ES-I3 (cell line): Measurements from ENCODE around the gene ARHGEF10L.

Experiments used
- H3K36me3 ChIP-seq: 2 replicates; pipeline ENCODE4 v1.6.1; 2013; ENCODE audit warnings: mild to moderate bottlenecking, low read length, control low read depth, moderate library complexity; ENCODE audit not compliant: insufficient read depth
- H3K4me1 ChIP-seq: 2 replicates; pipeline ENCODE4 v1.6.1; 2013; ENCODE audit warnings: mild to moderate bottlenecking, control low read depth, low read length; ENCODE audit not compliant: insufficient read depth
- H3K9ac ChIP-seq: 2 replicates; pipeline ENCODE4 v1.6.1; 2013; ENCODE audit warnings: low read depth, mild to moderate bottlenecking, low read length, moderate library complexity
- H3K9me3 ChIP-seq: 2 replicates; pipeline ENCODE4 v1.6.1; 2013; ENCODE audit warnings: mild to moderate bottlenecking, low read length, moderate library complexity; ENCODE audit not compliant: control insufficient read depth, insufficient read depth

Gene ARHGEF10L

DNA sequence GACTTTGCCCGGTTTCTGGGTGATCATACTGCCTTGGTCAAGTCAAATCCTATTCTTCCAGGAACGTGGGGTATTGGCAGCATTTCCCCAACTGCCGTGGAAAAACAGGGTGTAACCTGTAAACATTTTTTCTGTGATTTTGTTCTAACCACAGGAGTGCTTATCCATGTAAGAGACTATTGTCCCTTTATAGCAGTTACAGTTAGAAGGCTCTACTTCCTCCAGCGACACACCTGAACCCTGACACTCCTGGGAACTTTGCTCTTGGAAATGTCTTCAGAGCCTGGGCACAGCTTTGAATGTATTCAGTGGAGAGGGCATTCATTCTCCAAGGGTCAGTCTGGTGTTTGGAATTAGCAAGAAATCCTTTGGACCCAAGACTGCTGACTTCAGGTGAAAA is 26.4 kb upstream of the ARHGEF10L start:
- Histone ChIP-seq H3K9me3 (no peaks in the 10 kb centered on the region), H3K4me1 (peaks cover 7% of the 10 kb centered on the region; the same call in 1 of the 2 replicates), H3K36me3 (no peaks in the 10 kb centered on the region), H3K9ac (no peak overlapping the region)

DNA sequence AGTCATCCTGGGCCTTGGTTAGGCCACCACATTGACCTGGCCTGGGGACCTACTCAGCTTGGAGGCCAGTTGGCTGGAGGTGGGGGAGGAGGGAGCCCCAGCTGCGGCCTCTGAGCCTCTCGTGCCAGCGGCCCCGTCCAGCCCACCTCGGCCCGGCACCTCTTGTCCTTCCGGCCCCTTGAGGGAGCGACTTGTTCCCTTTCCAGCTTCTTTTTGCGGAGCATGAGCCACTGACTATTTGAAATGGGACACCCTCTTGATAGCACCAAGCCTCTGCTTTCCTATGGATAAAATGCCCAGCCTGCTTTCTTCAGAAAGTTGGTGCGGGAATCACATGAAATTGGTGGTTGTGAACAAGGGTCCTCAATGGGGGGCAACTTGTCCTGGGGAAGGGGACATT is 24.7 kb upstream of the ARHGEF10L start:
- no peak overlapping the region for H3K9ac ChIP-seq
- H3K9me3 ChIP-seq: no peaks in the 10 kb centered on the region
- H3K4me1 ChIP-seq: peaks cover 7% of the 10 kb centered on the region; the same call in 1 of the 2 replicates
- H3K36me3 ChIP-seq: no peaks in the 10 kb centered on the region

DNA sequence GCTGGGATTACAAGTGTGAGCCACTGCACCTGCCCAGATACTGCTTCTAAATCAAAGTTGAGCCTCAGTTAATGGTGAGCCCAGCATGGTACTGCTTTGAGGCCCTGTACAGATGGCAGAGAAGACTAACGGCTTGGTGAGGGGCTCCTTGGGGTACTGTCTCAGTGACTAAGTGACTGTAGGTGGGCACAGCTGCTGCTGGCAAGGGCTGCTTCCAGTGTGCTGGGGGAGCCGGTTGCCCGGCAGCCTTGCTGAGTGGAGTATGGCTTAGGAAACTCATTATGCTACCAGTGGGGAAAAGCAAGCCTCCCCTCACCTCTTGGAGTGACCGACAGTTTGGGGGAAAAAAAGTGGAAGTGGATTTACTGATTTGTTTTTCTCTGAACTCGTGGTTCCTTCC is 23.6 kb upstream of the ARHGEF10L start:
- H3K36me3 ChIP-seq: no peaks in the 10 kb centered on the region
- peaks cover 16% of the 10 kb centered on the region; the same call in 1 of the 2 replicates for H3K4me1 ChIP-seq
- no peaks in the 10 kb centered on the region for H3K9me3 ChIP-seq
- no peak overlapping the region for H3K9ac ChIP-seq

DNA sequence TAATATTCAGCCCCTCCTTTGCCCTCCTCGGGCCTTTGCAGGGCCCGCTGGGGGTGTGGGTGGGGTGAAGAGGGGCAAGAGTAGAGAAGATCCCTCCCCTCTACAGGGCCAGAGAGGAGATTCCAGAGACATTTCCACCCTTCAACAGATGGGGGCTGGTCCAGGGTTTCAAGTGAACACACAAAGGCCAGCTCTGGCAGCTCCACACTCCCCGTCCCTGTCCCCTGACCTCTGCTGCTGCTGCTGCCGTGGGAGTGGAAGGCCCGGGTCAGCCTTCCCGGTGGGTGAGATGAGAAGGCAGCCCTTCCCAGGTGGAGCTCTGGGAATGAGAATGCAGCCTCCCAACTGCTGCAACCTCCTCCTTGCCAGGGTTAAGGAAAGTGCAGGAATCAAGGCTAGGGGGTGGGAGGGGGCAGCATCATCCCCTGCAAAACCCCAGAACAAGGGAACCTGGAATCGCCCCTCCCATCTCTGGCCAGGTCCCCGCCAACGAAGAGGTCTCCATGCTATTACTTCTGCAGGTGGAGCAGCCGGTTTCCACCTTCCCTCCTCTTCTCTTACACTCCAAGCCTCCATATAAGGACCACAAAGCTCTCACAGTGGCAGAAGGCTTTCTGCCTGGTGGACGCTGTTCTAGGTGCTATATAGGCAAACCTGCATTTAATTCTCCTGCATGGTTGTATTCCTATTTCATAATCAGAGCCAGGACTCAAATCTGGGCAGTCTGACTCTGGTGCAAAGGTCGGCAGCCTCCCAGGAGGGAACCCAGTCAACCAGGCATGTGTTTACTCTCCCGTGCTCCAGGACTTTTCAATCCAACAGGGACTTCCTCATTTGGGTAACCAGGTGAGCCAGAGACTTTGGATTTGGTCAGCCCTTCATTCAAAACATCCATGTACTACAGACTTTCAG is 22.9 kb upstream of the ARHGEF10L start:
- peaks cover 21% of the 10 kb centered on the region for H3K4me1 ChIP-seq

GRCh38 chr1:17520041-17520440 is 19.5 kb upstream of the ARHGEF10L start:
- H3K4me1 ChIP-seq: peaks cover 22% of the 10 kb centered on the region
- H3K36me3 ChIP-seq: no peaks in the 10 kb centered on the region
- no peak overlapping the region for H3K9ac ChIP-seq
- H3K9me3 ChIP-seq: no peaks in the 10 kb centered on the region

More for the DNA sequence above, 22.9 kb upstream of the ARHGEF10L start:
- no peak overlapping the region for H3K9ac ChIP-seq
- H3K36me3 ChIP-seq: no peaks in the 10 kb centered on the region
- H3K9me3 ChIP-seq: no peaks in the 10 kb centered on the region

GRCh38 chr1:17520473-17521319 is 18.8 kb upstream of the ARHGEF10L start:
- Histone ChIP-seq H3K4me1 (peaks cover 21% of the 10 kb centered on the region), H3K36me3 (no peaks in the 10 kb centered on the region), H3K9me3 (no peaks in the 10 kb centered on the region), H3K9ac (no peak overlapping the region)

GRCh38 chr1:17521946-17522612 is 17.4 kb upstream of the ARHGEF10L start:
- H3K9ac ChIP-seq: no peak overlapping the region
- H3K4me1 ChIP-seq: peaks cover 16% of the 10 kb centered on the region
- no peaks in the 10 kb centered on the region for H3K36me3 ChIP-seq
- H3K9me3 ChIP-seq: no peaks in the 10 kb centered on the region

DNA sequence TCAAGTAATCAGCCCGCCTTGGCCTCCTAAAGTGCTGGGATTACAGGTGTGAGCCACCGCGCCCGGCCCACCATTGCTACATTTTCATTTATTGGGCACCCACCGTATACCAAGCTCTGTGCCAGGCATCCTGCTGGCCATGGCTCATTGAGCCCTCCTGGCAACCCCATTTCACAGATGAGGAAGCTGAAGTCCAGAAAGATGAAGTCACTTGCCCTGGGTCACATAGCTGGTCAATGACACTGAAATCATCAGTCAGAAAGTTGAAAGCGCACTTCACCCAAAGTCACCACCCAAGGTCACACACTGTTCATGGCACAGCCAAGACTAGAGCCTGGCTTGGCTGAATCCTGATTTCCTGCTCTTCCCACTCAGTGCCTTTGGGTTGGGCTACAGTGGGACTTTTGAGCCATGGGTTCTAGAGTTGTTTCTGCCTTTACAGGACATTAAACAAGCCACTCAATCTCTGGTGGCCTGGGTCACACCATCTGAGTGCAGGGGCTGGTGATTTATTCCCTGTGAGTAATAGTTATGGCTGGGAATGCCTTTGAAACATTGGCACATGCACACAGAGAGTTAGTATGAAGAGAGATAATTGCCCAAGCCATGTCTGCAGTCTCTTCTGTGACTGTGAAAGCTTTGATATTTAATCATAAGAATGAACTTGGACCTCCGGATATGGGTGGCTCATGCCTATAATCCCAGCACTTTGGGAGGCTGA is 16.0 kb upstream of the ARHGEF10L start:
- Histone ChIP-seq H3K4me1 (peaks cover 21% of the 10 kb centered on the region), H3K9ac (no peak overlapping the region), H3K9me3 (no peaks in the 10 kb centered on the region), H3K36me3 (no peaks in the 10 kb centered on the region)

DNA sequence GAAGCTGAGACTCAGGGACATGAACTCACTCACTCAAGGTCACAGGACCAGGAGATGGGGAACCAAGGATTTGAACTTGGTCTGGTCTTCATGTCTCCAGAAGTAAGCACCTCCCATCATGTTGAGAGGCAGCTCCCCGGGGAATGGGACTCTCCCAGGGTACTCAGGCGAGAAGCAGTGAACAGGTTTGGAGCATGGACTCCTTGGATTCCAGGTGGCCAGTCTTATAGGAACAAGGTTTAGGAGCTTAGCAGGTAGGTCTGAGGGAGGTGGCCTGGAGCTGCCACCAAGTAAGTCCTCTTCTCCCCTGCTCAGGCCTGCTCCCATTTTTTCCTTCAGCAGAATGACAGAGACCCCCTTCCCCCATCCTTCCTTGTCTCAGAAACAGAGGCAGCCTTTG is 14.9 kb upstream of the ARHGEF10L start:
- no peak overlapping the region for H3K9ac ChIP-seq
- H3K4me1 ChIP-seq: peaks cover 21% of the 10 kb centered on the region
- no peaks in the 10 kb centered on the region for H3K9me3 ChIP-seq
- no peaks in the 10 kb centered on the region for H3K36me3 ChIP-seq

DNA sequence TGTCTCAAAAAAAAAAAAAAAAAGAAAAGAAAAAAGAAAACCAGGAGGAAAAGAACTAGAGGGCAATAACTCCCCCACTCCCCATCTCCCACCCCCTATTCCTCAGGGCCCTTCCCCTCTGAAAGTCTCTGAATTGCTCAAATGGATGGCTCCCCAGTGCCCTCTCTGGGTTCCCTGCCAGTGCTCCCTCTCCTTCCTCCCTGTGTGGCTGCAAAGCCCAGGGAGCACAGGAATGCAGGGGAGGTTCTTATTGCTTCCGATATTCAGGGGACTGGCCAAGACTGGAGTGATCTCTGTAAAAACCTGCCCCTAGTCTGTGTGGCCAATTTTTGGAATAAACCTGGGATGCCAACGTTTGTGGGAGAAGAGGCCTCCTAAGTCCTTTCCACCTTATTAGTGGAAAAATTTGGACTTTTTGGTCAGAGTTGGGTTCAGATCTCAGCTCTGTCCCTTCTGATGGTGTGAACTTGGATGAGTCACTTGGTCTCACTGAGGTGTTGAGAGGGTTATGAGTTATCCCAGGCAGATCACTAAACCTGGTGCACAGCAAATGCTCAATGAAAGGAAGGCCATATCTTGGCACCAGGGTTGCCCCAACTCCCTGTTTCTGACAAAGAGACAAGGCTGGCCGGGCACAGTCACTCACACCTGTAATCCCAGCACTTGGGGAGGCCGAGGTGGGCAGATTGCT is 13.4 kb upstream of the ARHGEF10L start:
- H3K9ac ChIP-seq: no peak overlapping the region
- H3K36me3 ChIP-seq: no peaks in the 10 kb centered on the region
- peaks cover 10% of the 10 kb centered on the region for H3K4me1 ChIP-seq
- no peaks in the 10 kb centered on the region for H3K9me3 ChIP-seq

GRCh38 chr1:17527036-17527914 is 12.2 kb upstream of the ARHGEF10L start:
- Histone ChIP-seq H3K4me1 (peaks cover 9% of the 10 kb centered on the region; the same call in 1 of the 2 replicates), H3K36me3 (no peaks in the 10 kb centered on the region), H3K9ac (no peak overlapping the region), H3K9me3 (no peaks in the 10 kb centered on the region)

DNA sequence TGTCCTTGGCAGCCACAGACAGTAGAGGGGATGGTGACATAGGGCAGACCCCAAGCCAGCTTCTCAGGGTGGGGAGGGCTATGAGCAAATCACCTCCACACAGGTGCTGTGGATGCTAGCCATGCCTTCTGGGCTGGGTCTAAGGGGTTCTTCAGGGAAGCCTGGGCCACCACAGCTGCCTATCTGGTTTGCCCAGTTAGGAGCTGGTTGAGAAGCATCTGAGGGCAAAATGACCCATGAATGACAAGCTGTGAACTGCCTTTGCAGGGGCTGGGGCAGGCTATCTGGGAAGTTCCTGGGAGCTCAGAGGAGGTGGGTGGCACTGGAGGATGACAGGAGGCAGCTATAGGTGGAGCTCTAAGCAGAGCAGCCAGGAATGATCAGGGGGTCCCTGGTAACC is 10.1 kb upstream of the ARHGEF10L start:
- no peaks in the 10 kb centered on the region for H3K36me3 ChIP-seq

DNA sequence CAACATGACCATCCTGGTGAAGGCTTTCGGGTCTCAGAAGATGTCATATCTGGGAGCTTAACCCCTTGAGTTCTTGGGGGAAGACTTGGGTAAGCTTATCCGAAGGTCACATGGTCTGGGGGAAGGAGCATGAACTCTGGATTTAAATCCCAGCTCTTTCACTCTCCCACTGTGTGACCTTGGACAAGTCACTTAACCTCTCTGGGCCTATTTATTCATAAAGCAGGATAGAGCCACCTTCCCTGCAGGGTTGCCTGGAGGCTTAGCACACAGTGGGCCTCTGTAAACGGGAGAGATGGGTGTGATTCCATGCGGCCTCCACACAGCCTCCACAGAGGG is 8.2 kb upstream of the ARHGEF10L start:
- Histone ChIP-seq H3K4me1 (peaks cover 10% of the 10 kb centered on the region; the same call in 1 of the 2 replicates), H3K9me3 (no peaks in the 10 kb centered on the region), H3K9ac (no peak overlapping the region), H3K36me3 (no peaks in the 10 kb centered on the region)

More for the DNA sequence above, 10.1 kb upstream of the ARHGEF10L start:
- Histone ChIP-seq H3K9me3 (no peaks in the 10 kb centered on the region), H3K4me1 (peaks cover 10% of the 10 kb centered on the region; the same call in 1 of the 2 replicates), H3K9ac (no peak overlapping the region)
